GM23338 (cell line): ENCODE data around the gene ANKRD44.

Experiments
- CREB1 ChIP-seq: fragments of 250-450 bp; sonication (Bioruptor Pico); IDR thresholded peaks from 2 replicates; pipeline ENCODE4 v1.5.0; 2020; ENCODE audit warnings: low read depth, mild to moderate bottlenecking, moderate library complexity
- EZH2 ChIP-seq: fragments of 200-600 bp; sonication (generic); IDR thresholded peaks from one replicate; pipeline ENCODE4 v1.8.0; 2017; ENCODE audit warnings: antibody characterized with exemption, mild to moderate bottlenecking, low read depth; ENCODE audit not compliant: unreplicated experiment
- EZH2phosphoT487 ChIP-seq: fragments of 200-600 bp; sonication (generic); IDR thresholded peaks from one replicate; pipeline ENCODE4 v1.8.1; 2018; ENCODE audit warnings: antibody characterized with exemption; ENCODE audit not compliant: unreplicated experiment
- JUNB ChIP-seq: IDR thresholded peaks from one replicate; pipeline ENCODE4 v1.6.1; 2016; ENCODE audit warnings: antibody characterized with exemption; ENCODE audit not compliant: unreplicated experiment
- NANOG ChIP-seq: IDR thresholded peaks from 2 replicates; pipeline ENCODE4 v1.6.1; 2016; ENCODE audit warnings: antibody characterized with exemption, borderline replicate concordance
- POLR2AphosphoS5 ChIP-seq: IDR thresholded peaks from 2 replicates; pipeline ENCODE4 v1.6.1; 2016; ENCODE audit warnings: antibody characterized with exemption, low read depth
- REST ChIP-seq: IDR thresholded peaks from one replicate; pipeline ENCODE4 v1.6.1; 2018; ENCODE audit warnings: antibody characterized with exemption; ENCODE audit not compliant: unreplicated experiment
- ZNF114 ChIP-seq: fragments of 250-450 bp; sonication (Bioruptor Pico); IDR thresholded peaks from 2 replicates; pipeline ENCODE4 v1.5.0; 2020; ENCODE audit warnings: mild to moderate bottlenecking, moderate library complexity
- TF ChIP-seq, protein P1 (sequence below), 2 experiments: fragments of 200-600 bp in 1 of 2; sonication (generic) in 1 of 2; conservative IDR thresholded peaks; 2 replicates each; pipeline versions ENCODE4 v1.5.1 to v1.6.1; 2016 to 2017; ENCODE audit warnings: antibody characterized with exemption in 2 of 2, low read depth in 2 of 2, mild to moderate bottlenecking in 2 of 2, moderate library complexity in 1 of 2
- TF ChIP-seq, protein P2 (sequence below): fragments of 250-450 bp; sonication (Bioruptor Pico); IDR thresholded peaks from 2 replicates; pipeline ENCODE4 v1.5.0; 2020; ENCODE audit warnings: mild to moderate bottlenecking, moderate library complexity
- TF ChIP-seq, protein P3 (sequence below): IDR thresholded peaks from 2 replicates; pipeline ENCODE4 v1.6.1; 2016; ENCODE audit warnings: antibody characterized with exemption

GRCh38 chr2:197168705-197169104 lies 141.9 kb downstream of the ANKRD44 start:
- TF ChIP-seq, protein P1, sequence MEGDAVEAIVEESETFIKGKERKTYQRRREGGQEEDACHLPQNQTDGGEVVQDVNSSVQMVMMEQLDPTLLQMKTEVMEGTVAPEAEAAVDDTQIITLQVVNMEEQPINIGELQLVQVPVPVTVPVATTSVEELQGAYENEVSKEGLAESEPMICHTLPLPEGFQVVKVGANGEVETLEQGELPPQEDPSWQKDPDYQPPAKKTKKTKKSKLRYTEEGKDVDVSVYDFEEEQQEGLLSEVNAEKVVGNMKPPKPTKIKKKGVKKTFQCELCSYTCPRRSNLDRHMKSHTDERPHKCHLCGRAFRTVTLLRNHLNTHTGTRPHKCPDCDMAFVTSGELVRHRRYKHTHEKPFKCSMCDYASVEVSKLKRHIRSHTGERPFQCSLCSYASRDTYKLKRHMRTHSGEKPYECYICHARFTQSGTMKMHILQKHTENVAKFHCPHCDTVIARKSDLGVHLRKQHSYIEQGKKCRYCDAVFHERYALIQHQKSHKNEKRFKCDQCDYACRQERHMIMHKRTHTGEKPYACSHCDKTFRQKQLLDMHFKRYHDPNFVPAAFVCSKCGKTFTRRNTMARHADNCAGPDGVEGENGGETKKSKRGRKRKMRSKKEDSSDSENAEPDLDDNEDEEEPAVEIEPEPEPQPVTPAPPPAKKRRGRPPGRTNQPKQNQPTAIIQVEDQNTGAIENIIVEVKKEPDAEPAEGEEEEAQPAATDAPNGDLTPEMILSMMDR (conservative IDR thresholded peaks at IDR 0.05; ENCODE audit: low read depth in 2 of 2) = peak; percentile 89 to 98
- TF ChIP-seq EZH2 (no peak), REST (no peak), EZH2phosphoT487 (no peak), ZNF114 (CRISPR knock-in tag) (no peak), POLR2AphosphoS5 (no peak), NANOG (no peak), CREB1 (no peak), JUNB (no peak)
- TF ChIP-seq, protein P2, sequence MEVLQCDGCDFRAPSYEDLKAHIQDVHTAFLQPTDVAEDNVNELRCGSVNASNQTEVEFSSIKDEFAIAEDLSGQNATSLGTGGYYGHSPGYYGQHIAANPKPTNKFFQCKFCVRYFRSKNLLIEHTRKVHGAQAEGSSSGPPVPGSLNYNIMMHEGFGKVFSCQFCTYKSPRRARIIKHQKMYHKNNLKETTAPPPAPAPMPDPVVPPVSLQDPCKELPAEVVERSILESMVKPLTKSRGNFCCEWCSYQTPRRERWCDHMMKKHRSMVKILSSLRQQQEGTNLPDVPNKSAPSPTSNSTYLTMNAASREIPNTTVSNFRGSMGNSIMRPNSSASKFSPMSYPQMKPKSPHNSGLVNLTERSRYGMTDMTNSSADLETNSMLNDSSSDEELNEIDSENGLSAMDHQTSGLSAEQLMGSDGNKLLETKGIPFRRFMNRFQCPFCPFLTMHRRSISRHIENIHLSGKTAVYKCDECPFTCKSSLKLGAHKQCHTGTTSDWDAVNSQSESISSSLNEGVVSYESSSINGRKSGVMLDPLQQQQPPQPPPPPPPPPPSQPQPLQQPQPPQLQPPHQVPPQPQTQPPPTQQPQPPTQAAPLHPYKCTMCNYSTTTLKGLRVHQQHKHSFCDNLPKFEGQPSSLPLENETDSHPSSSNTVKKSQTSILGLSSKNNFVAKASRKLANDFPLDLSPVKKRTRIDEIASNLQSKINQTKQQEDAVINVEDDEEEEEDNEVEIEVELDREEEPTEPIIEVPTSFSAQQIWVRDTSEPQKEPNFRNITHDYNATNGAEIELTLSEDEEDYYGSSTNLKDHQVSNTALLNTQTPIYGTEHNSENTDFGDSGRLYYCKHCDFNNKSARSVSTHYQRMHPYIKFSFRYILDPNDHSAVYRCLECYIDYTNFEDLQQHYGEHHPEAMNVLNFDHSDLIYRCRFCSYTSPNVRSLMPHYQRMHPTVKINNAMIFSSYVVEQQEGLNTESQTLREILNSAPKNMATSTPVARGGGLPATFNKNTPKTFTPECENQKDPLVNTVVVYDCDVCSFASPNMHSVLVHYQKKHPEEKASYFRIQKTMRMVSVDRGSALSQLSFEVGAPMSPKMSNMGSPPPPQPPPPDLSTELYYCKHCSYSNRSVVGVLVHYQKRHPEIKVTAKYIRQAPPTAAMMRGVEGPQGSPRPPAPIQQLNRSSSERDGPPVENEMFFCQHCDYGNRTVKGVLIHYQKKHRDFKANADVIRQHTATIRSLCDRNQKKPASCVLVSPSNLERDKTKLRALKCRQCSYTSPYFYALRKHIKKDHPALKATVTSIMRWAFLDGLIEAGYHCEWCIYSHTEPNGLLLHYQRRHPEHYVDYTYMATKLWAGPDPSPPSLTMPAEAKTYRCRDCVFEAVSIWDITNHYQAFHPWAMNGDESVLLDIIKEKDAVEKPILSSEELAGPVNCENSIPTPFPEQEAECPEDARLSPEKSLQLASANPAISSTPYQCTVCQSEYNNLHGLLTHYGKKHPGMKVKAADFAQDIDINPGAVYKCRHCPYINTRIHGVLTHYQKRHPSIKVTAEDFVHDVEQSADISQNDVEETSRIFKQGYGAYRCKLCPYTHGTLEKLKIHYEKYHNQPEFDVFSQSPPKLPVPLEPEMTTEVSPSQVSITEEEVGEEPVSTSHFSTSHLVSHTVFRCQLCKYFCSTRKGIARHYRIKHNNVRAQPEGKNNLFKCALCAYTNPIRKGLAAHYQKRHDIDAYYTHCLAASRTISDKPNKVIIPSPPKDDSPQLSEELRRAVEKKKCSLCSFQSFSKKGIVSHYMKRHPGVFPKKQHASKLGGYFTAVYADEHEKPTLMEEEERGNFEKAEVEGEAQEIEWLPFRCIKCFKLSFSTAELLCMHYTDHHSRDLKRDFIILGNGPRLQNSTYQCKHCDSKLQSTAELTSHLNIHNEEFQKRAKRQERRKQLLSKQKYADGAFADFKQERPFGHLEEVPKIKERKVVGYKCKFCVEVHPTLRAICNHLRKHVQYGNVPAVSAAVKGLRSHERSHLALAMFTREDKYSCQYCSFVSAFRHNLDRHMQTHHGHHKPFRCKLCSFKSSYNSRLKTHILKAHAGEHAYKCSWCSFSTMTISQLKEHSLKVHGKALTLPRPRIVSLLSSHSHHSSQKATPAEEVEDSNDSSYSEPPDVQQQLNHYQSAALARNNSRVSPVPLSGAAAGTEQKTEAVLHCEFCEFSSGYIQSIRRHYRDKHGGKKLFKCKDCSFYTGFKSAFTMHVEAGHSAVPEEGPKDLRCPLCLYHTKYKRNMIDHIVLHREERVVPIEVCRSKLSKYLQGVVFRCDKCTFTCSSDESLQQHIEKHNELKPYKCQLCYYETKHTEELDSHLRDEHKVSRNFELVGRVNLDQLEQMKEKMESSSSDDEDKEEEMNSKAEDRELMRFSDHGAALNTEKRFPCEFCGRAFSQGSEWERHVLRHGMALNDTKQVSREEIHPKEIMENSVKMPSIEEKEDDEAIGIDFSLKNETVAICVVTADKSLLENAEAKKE = no peak
- TF ChIP-seq, protein P3, sequence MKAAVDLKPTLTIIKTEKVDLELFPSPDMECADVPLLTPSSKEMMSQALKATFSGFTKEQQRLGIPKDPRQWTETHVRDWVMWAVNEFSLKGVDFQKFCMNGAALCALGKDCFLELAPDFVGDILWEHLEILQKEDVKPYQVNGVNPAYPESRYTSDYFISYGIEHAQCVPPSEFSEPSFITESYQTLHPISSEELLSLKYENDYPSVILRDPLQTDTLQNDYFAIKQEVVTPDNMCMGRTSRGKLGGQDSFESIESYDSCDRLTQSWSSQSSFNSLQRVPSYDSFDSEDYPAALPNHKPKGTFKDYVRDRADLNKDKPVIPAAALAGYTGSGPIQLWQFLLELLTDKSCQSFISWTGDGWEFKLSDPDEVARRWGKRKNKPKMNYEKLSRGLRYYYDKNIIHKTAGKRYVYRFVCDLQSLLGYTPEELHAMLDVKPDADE = no peak
